Subcutaneous abdominal adipose tissue (tissue), 5 donors: ENCODE measurements around the gene SPATA46.

ENCODE experiments used
- H3K27ac ChIP-seq: one replicate; pipeline ENCODE4 v1.7.0; 2013; ENCODE audit warnings: low read depth, mild to moderate bottlenecking, inconsistent platforms, low read length, moderate library complexity
- H3K27me3 ChIP-seq, 5 donors: one replicate each; pipeline ENCODE4 v1.7.0; 2013; ENCODE audit warnings: low read length in 5 of 5, inconsistent platforms in 1 of 5; ENCODE audit not compliant: control insufficient read depth in 5 of 5, insufficient read depth in 4 of 5
- H3K36me3 ChIP-seq, 5 donors: one replicate each; pipeline ENCODE4 v1.7.0; 2013; ENCODE audit warnings: low read length in 5 of 5; ENCODE audit not compliant: control insufficient read depth in 5 of 5, insufficient read depth in 5 of 5
- H3K4me1 ChIP-seq, 5 donors: one replicate each; pipeline ENCODE4 v1.7.0; 2013; ENCODE audit warnings: low read length in 5 of 5, mild to moderate bottlenecking in 3 of 5, moderate library complexity in 1 of 5; ENCODE audit not compliant: control insufficient read depth in 5 of 5, insufficient read depth in 5 of 5
- H3K4me3 ChIP-seq, 5 donors: one replicate each; pipeline ENCODE4 v1.7.0; 2013; ENCODE audit warnings: low read length in 5 of 5, low read depth in 1 of 5
- H3K9ac ChIP-seq, 5 donors: one replicate each; pipeline ENCODE4 v1.7.0; 2013; ENCODE audit warnings: low read length in 5 of 5, mild to moderate bottlenecking in 4 of 5, moderate library complexity in 3 of 5
- H3K9me3 ChIP-seq, 5 donors: one replicate each; pipeline ENCODE4 v1.7.0; 2013; ENCODE audit warnings: low read length in 5 of 5; ENCODE audit not compliant: control insufficient read depth in 5 of 5
- donor health status: healthy.
- donor health status: healthy.
- donor health status: healthy.
- donor health status: healthy.
- donor health status: healthy.

Gene SPATA46

DNA sequence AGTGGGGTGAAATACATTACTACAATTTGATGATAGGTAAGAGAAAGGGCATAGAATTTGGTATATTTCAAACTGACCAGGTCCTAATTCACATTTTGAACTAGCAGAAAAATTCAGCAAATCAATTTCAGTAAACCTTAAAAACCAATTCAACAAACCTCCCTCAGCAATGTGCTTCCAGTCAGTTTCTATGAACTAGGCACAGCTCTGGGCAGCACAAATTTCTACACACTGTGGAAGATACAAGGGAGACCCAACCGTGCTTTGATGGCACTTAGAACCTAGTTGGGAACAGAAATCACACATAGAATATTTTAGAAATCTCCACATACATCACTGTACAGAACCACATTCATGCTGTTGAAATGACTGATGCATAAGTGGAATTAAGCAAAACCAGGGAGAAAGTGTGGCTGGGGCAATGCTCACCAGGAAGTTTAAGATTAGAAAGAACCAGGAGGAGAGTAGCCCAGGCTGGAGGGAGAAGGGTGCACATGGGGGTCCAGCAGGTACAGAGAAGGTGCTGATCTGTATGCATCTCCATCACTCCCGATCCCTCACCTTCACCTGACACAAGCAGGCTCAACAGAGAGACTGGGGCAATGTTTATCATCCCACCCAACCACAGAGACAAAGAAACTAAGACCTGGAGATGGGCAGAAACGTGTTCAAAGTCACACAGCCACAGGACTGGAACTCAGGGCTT is 19.7 kb upstream of the SPATA46 start:
- H3K4me3 ChIP-seq: no peak overlapping the region
- peaks cover 0 to 33% (median 27%) of the 10 kb centered on the region in 5 donors for H3K4me1 ChIP-seq
- no peaks in the 10 kb centered on the region for H3K9me3 ChIP-seq
- H3K36me3 ChIP-seq: no peaks in the 10 kb centered on the region
- H3K27ac ChIP-seq: peak overlapping the region; percentile 59
- H3K9ac ChIP-seq: no peak overlapping the region
- H3K27me3 ChIP-seq: no peaks in the 10 kb centered on the region

DNA sequence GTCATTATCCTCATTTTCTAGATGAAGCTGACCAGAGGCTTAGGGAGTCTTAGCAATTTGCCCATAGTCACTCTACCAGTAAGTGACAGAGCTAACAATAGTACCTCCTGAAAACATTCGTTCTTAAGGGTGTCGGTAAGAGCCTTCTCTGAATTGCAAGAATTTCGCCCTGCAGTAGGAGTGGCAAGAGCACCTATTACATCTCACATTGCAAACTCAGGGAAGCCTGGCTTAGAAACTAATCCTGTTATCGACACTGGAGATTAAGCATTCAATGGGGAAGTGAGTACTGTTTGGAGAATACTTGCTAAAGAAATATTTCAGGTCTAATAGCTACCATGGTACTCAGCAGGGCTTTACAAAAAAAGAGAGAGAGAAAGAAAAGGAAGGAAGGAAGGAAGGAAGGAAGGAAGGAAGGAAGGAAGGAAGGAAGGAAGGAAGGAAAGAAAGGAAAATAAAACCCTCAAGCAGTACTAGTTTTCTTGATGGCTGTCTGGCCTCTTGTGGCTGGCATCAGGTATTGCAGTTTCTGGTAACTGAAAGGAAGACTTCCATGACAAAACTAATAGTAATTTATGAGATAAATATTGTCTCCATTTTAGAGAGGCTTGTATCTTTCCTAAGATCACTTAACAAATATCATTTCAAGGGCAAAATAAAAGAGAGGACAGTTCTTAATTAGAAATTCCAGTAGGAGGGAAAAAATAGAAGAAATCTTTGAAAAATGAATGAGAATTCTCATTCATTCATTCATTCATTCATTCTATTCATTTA is 15.3 kb upstream of the SPATA46 start:
- H3K36me3 ChIP-seq: no peaks in the 10 kb centered on the region
- H3K9ac ChIP-seq: peak overlapping the region in 1 of 5 donors; percentile 9
- no peaks in the 10 kb centered on the region for H3K27me3 ChIP-seq
- no peak overlapping the region for H3K4me3 ChIP-seq
- no peak overlapping the region for H3K27ac ChIP-seq
- peaks cover 0 to 11% (median 9%) of the 10 kb centered on the region in 5 donors for H3K4me1 ChIP-seq
- no peaks in the 10 kb centered on the region for H3K9me3 ChIP-seq

- no peak overlapping the region for H3K4me3 ChIP-seq
- H3K4me1 ChIP-seq: peaks cover 0 to 5% (median 5%) of the 10 kb centered on the region in 5 donors
- H3K9ac ChIP-seq: no peak overlapping the region
- H3K27ac ChIP-seq: no peak overlapping the region
- H3K27me3 ChIP-seq: no peaks in the 10 kb centered on the region
- H3K9me3 ChIP-seq: no peaks in the 10 kb centered on the region
- no peaks in the 10 kb centered on the region for H3K36me3 ChIP-seq
Measured at GRCh38 chr1:162390396-162391185, 13.9 kb upstream of the SPATA46 start.

GRCh38 chr1:162389971-162390370 is 13.3 kb upstream of the SPATA46 start:
- peaks cover 0 to 5% (median 5%) of the 10 kb centered on the region in 5 donors for H3K4me1 ChIP-seq
- no peak overlapping the region for H3K9ac ChIP-seq
- no peak overlapping the region for H3K27ac ChIP-seq
- H3K36me3 ChIP-seq: peaks cover 0 to 4% (median 0%) of the 10 kb centered on the region in 5 donors
- H3K9me3 ChIP-seq: no peaks in the 10 kb centered on the region
- H3K27me3 ChIP-seq: no peaks in the 10 kb centered on the region
- no peak overlapping the region for H3K4me3 ChIP-seq

- Histone ChIP-seq H3K4me1 (peaks cover 0 to 5% (median 5%) of the 10 kb centered on the region in 5 donors), H3K9ac (no peak overlapping the region), H3K36me3 (peaks cover 0 to 4% (median 0%) of the 10 kb centered on the region in 5 donors), H3K27me3 (no peaks in the 10 kb centered on the region), H3K4me3 (no peak overlapping the region), H3K27ac (no peak overlapping the region), H3K9me3 (no peaks in the 10 kb centered on the region)
Measured at GRCh38 chr1:162389021-162389818, 12.6 kb upstream of the SPATA46 start.

DNA sequence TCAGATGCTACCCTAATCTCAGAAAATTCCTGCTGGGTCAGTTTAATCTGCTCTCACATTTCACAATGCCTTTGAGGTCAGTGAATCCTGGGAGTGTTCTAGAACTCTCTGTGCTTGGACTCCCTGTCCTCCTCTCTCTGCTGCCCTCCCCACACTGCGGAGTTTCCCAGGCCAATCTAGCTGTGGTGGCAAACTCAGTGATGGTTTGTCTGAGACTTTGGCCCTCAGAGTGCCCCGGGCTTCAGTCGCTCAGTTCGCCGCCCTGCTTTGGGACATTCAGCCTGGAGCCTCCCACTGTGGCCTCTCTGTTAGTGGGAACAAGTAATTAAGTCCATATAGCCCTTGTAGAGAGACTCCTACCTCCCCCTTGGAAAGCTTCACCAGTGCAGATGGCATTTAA is 12.0 kb upstream of the SPATA46 start:
- Histone ChIP-seq H3K27me3 (no peaks in the 10 kb centered on the region), H3K27ac (no peak overlapping the region), H3K36me3 (peaks cover 0 to 7% (median 0%) of the 10 kb centered on the region in 5 donors), H3K4me1 (peaks cover 0 to 5% (median 5%) of the 10 kb centered on the region in 5 donors), H3K9me3 (no peaks in the 10 kb centered on the region), H3K4me3 (no peak overlapping the region), H3K9ac (no peak overlapping the region)

- H3K36me3 ChIP-seq: peaks cover 0 to 11% (median 0%) of the 10 kb centered on the region in 5 donors
- H3K27ac ChIP-seq: no peak overlapping the region
- H3K4me1 ChIP-seq: peaks cover 0 to 5% (median 5%) of the 10 kb centered on the region in 5 donors
- no peak overlapping the region for H3K9ac ChIP-seq
- H3K27me3 ChIP-seq: no peaks in the 10 kb centered on the region
- no peak overlapping the region for H3K4me3 ChIP-seq
- H3K9me3 ChIP-seq: no peaks in the 10 kb centered on the region
Measured at GRCh38 chr1:162388083-162388594, 11.5 kb upstream of the SPATA46 start.

DNA sequence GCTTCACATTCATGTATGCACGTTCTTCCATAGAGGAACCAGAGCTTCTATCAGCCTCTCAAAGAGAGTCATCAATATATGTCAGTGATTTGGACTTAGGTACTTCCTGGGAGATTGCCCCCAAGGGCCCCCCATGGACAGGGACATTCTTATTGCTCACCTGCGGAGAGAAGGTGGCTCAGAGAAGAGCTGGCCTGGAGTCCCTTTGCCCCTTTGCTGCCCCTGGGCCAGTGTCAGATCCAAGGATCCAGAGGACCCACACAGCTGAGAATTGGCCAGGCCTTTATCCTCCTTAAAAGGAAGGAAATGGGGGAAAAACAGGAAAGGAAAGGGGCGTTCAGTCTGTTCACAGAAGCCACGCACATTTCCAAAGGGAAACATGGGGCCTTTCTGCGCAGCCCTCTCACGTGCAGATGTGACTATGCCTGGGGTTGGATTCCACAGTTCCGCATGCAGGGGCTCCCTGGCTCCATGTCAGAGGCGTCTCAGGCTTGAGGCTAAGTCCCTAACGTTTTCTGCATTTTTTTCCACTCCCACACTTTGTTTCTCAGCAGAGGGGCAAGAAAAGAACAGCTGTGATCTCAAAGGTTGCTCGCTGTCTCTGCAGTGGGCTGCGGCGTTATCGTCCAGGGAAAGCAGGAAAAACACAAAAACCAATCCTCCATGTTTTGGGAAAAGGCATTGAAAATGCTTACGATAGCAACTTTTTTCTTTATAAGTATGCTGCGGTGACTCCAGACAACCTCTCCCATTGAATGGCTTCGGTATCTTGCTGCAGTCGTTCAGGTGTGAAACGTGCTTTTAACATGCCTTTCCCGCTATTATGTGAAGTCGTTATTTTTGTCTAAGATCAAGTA is 10.8 kb upstream of the SPATA46 start:
- Histone ChIP-seq H3K4me3 (no peak overlapping the region), H3K27ac (no peak overlapping the region)

More for the DNA sequence above, 10.8 kb upstream of the SPATA46 start:
- Histone ChIP-seq H3K9me3 (no peaks in the 10 kb centered on the region), H3K27me3 (no peaks in the 10 kb centered on the region), H3K4me1 (peaks cover 0 to 5% (median 5%) of the 10 kb centered on the region in 5 donors), H3K9ac (no peak overlapping the region), H3K36me3 (peaks cover 0 to 12% (median 0%) of the 10 kb centered on the region in 5 donors)
